NCI-H526 treated with DMSO at 0.1 percent for 48 hours (cell line): ENCODE data around the gene CD209.
"Not testable (repeated sequence)": the region's sequence is repeated elsewhere in the genome, so short reads cannot be mapped to it uniquely, and the experiment has no call there.

ENCODE experiments used
- DNase-seq: peaks from one replicate; lab custom pipeline; 2025; lab: John Stamatoyannopoulos, UW

Gene CD209

GRCh38 chr19:7746903-7747884 is at the start of gene CD209:
TSS of gene CD209 (minus strand) at chr19:7747534. CDS start at chr19:7747511, 23 bp downstream.
- no peak for DNase-seq

DNA sequence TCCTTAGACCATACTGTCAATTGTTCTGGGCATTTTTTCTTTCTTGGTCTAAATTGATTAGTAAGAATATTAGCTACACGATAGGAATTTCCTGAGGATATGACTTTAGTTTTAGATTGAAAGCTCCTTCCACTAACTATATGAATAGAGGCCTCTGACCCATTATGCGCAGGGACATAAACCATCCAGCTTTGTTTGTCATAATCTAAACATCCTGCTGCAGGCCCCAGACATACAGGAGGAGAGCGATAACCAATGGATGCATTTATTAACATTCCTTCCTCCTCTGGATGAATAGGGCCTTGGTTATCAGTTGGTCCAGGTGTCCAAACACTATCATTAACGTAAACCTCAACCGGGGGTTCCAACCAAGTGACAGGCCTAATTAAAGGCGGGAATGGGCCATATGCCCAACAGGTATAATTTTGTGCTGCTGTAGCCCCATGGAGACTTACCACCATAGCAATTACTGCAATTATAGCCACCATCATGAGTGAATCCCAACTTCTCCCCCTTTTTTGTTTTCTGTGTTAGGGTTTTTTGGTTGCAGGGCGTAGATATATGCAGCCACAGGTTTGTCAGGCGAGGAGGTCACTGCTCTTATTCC is 48.3 kb upstream of the CD209 start:
- no peak for DNase-seq

- DNase-seq: no peak
Observed at GRCh38 chr19:7793493-7793892, 46.2 kb upstream of the CD209 start.

- DNase-seq: not testable (repeated sequence)
Observed at GRCh38 chr19:7792701-7793100, 45.4 kb upstream of the CD209 start.

GRCh38 chr19:7792281-7792680 is 44.9 kb upstream of the CD209 start:
- no peak for DNase-seq

GRCh38 chr19:7790416-7790815 is 43.1 kb upstream of the CD209 start:
- no peak for DNase-seq

DNA sequence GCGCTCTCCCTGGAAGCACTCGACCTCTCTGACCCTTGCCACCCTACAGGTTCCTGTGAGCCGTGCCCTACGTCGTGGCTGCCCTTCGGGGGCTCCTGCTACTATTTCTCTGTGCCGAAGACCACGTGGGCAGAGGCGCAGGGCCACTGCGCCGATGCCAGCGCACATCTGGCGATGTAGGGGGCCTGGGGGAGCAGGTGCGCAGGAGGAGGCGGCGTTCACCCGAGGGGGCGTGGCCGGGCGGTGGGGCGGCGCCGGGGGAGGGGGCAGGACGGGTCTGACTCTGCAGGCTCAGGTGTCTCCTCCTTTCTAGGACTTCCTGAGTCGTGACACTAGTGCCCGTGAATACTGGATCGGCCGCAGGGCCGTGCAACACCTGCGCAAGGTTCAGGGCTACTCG is 42.1 kb upstream of the CD209 start:
- no peak for DNase-seq

GRCh38 chr19:7788933-7789323 is 41.6 kb upstream of the CD209 start:
- DNase-seq: no peak

DNA sequence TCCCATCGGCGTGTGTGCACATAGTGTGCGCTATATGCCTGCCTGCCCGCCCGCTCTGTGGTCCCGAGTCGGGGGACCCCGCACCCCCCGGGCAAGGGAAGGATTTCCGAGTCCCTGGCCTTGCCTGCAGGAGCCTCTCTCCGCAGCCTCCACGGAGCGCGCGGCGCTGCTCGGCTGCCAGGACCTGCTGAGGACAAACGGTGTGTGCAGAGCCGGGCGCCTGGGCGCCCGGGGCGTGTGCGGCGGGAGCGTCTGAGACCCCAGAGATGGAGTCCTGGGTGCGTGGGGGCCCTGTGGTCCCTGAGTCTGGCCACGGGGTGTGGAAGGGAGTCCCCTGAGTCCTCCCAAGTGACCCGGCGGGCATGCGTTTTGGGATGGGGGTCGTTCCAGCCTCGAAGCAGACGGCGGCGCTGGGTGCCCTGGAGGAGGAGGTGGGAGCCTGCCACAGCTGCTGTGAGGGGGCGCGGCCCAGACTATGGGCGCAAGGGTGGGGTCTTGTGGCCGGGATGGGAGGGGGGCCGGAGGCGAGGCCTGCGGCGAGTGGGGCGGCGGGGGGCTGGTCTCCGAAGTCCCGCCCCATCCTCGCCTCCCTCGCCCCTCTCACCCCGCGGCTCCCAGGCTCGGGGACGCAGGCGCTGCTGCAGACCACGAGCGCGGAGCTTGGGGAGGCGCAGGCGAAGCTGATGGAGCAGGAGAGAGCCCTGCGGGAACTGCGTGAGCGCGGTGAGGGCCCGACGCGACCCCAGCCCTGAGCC is 41.0 kb upstream of the CD209 start:
- no peak for DNase-seq

GRCh38 chr19:7787602-7788177 is 40.4 kb upstream of the CD209 start:
- DNase-seq: no peak

- DNase-seq: no peak
Observed at GRCh38 chr19:7787141-7787540, 39.8 kb upstream of the CD209 start.

- DNase-seq: no peak
Observed at GRCh38 chr19:7784856-7785255, 37.5 kb upstream of the CD209 start.

- no peak for DNase-seq
Observed at GRCh38 chr19:7783991-7784423, 36.7 kb upstream of the CD209 start.

DNA sequence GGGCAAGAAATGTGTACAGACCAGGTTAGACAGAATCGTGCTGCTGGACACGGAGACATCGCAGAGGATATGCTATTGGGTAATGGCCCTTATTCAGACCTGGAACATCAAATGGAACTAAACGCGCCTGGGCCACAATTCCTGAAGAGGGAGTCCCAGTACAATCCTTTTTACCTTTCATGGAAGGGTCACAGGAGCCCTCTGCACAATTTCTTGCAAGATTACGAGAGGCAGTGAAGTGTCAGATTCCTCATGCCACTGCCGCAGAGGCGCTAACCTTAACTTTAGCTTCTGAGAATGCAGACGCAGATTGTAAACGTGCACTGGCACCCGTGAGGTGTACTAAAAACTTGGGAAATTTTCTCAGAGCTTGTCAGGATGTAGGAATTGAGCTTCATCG is 33.8 kb upstream of the CD209 start:
- DNase-seq: no peak

- no peak for DNase-seq
Observed at GRCh38 chr19:7779631-7780486, 32.5 kb upstream of the CD209 start.

GRCh38 chr19:7778081-7778480 is 30.7 kb upstream of the CD209 start:
- no peak for DNase-seq

DNA sequence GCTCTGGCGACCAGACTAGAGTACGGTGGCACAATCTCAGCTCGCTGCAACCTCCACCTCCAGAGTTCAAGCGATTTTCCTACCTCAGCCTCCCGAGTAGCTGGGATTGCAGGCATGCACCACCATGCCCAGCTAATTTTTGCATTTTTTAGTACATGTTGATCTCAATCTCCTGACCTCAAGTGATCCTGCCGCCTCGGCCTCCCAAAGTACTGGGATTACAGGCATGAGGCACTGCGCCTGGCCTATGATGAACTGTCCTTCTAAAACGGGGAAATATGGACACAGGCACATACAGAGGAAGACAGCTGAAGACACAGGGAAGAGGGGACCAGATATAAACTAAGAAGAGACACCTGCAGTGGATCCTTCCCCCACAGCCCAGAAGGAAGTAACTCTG is 28.4 kb upstream of the CD209 start:
- DNase-seq: no peak

GRCh38 chr19:7773841-7774240 is 26.5 kb upstream of the CD209 start:
- DNase-seq: no peak

DNA sequence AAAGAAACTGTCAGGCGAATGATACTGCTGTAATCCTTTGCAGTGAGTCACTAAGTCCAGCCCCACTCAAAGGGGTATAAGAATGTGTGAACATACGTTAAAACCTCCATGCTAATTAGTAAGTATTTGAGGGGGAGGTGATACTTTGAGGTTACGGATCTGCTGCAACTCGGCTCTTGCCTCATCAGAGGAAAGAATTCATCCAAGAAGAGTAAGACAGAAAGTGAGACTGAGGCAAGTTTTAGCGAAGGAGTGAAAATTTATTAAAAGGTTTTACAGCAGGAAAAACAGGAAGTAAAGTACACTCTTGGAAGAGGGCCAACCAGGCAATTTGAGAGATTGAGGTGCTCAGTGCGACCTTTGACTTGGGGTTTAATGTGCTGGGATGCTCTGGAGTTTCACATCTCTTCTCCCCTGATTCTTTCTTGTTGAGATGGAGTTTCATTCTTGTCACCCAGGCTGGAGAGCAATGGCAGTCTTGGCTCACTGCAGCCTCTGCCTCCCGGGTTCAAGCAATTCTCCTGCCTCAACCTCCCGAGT is 25.5 kb upstream of the CD209 start:
- DNase-seq: no peak

DNA sequence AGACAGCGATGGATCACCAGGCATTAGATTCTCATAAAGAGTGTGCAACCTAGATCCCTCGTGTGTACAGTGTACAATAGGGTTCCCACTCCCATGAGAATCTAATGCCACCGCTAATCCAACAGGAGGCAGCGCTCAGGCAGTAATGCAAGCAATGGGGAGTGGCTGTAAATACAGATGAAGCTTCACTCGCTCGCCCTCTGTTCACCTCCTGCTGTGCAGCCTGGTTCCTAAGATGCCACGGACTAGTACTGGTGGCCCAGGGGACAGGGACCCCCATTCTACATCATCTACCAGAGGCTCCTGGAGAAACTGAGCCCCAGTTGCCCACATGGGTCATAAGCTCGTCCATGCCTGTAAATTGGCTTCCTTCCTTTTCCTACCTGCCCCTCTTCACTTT is 23.7 kb upstream of the CD209 start:
- no peak for DNase-seq

GRCh38 chr19:7769171-7769570 is 21.8 kb upstream of the CD209 start:
- DNase-seq: peak; percentile 1
